Upper lobe of right lung (tissue), 1 donor: ENCODE data around the gene FBXO2. TPM values are rescaled to one million over a fixed set of nuclear protein-coding genes. Genes with fewer than 3 reads are reported as not detected.
A peak's percentile ranks its signal among the peaks of the same experiment; 100 is the strongest.

Experiments
- ATAC-seq: fragments of 200-7000 bp; cut with Tn5 transposase; one replicate; pipeline ENCODE4 v1.9.1; 2020; ENCODE audit warnings: mild to moderate bottlenecking, moderate library complexity
- DNase-seq: peaks from one replicate; pipeline ENCODE4 v3.0.0-alpha.2; 2020
- H3K27ac ChIP-seq: fragments of 200-600 bp; one replicate; pipeline ENCODE4 v1.8.0; 2022
- H3K27me3 ChIP-seq: fragments of 200-600 bp; one replicate; pipeline ENCODE4 v1.8.0; 2022; ENCODE audit warnings: mild to moderate bottlenecking
- H3K36me3 ChIP-seq: fragments of 200-600 bp; one replicate; pipeline ENCODE4 v1.8.0; 2022
- H3K4me1 ChIP-seq: fragments of 200-600 bp; one replicate; pipeline ENCODE4 v1.8.0; 2022
- H3K4me3 ChIP-seq: fragments of 200-600 bp; one replicate; pipeline ENCODE4 v1.8.0; 2022; ENCODE audit warnings: mild to moderate bottlenecking
- H3K9me3 ChIP-seq: fragments of 200-600 bp; one replicate; pipeline ENCODE4 v1.8.0; 2022
- CTCF ChIP-seq: fragments of 200-600 bp; IDR thresholded peaks from one replicate; pipeline ENCODE4 v1.8.0; 2022; ENCODE audit warnings: antibody characterized with exemption
- intact Hi-C: fragments of 100-400 bp; cut with DNase I; formaldehyde crosslinking; loops from one replicate; pipeline ENCODE4 v1.11.0; 2022
- total RNA-seq: library from RNA; stranded (reverse); fragmentation: NEBNext Ultra II Directional; extraction: Animal tissue kit (Norgen Biotek cat#: 25700); gene quantifications from one replicate; pipeline ENCODE4 v1.2.1, GENCODE V29; 2021
- donor health status: DM: no; HTN: yes; CAD: no; lungs with severe emphysema.

The FBXO2 gene
- total RNA-seq, 1 donor from 2014 or later: 11.2 TPM

DNA sequence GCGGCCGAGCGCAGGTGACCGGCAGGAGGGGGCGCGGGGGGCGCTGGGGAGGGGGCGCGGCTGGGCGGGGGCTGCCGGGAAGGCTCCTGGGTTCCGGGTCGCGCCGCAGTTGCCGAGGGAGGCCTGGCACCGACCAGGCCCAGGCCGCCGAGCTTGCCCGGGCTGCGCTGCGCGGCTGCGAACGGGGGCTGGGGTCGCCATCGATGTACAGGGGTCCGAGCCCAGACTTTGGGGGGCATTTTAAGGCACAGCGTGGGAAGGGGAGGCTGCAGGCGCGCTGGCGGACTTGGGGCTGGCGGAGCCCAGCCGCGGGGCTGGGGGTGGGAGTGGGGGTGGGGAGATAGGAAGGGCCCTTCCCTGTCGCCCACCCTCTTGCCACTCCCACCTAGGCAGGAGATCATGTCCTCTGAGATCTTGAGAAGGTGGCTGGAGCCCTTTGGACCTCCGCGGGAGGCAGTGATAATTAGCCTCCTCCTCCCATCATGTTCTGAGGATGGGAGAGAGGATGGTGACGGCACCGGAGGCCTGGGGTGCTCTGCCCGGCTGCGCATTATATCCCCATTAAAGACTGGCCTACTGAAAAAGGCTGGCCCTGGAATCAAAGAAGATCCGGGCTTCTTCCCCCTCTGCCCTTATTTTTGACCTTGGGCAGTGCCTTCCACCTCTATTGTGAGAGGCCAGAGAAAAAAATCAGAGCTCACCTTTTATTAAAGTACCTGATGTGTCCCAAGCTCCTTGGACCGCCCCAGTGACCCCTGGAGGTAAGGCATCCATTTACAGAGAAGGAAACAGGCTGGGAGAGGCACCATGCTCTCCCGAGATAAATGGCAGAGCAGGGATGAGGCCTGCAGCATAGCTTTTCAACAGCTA lies 945 bp upstream of the FBXO2 start:
- TF ChIP-seq CTCF: no peak
- no peak overlapping the region for H3K27ac ChIP-seq
- H3K9me3 ChIP-seq: no peaks in the 10 kb centered on the region
- peak overlapping the region; percentile 57 for H3K4me3 ChIP-seq
- peaks cover 16% of the 10 kb centered on the region for H3K4me1 ChIP-seq
- DNase-seq (no peak), ATAC-seq (no peak)
- peaks cover 12% of the 10 kb centered on the region for H3K36me3 ChIP-seq
- no peaks in the 10 kb centered on the region for H3K27me3 ChIP-seq
- intact Hi-C loops: loop anchor here (5.0 kb wide), 1 partner anchor 67 kb away; no protein-coding TSS in a partner anchor

- H3K36me3 ChIP-seq: peaks cover 12% of the 10 kb centered on the region
- H3K4me1 ChIP-seq: peaks cover 28% of the 10 kb centered on the region
- H3K4me3 ChIP-seq: peak overlapping the region; percentile 57
- intact Hi-C loops: loop anchor here (5.0 kb wide), 1 partner anchor 69 kb away; no protein-coding TSS in a partner anchor
- DNase-seq (no peak), ATAC-seq (no peak)
- H3K27me3 ChIP-seq: no peaks in the 10 kb centered on the region
- H3K27ac ChIP-seq: peak overlapping the region; percentile 42
- no peak for TF ChIP-seq CTCF
- H3K9me3 ChIP-seq: no peaks in the 10 kb centered on the region
Observed at GRCh38 chr1:11653861-11654136, 430 bp downstream of the FBXO2 start.

DNA sequence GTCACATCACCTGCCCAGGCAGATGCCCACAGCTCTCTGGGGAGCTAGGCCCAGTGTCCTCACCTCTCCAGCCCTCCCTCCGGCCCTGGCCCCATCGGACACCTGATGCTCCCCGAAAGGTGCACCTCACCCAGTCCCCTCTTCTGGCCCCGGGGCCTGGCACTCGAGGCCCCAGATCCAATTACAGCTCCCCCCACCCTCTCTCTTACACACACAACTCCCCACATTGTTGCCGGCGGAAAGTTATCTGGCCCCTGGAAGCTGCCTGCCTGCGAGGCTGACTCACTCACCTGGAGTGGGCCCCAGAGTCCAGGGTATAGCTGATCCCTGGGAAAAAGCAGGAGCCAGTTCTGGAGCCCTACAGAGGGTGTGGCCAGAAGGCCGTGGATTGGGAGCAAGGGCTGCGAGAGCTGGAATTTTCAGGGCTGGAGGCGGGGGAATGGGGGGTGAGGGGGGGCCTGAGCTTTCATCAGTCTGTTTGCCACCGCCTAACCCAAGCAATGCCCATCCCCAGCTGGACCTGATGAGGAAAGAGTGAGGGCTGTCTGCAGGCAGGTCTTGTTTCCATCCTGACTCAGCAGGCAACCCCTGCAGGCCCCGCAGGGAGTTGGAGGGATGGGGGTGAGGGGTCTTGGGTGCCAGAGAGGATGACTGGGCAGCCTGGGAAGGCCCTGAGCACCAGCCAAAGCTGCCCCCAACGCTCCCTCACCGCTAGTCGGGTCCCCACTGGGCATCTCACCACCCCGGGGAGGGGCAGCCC lies 948 bp downstream of the FBXO2 start:
- DNase-seq (no peak), ATAC-seq (no peak)
- intact Hi-C loops: loop anchor here (5.0 kb wide), 1 partner anchor 69 kb away; no protein-coding TSS in a partner anchor
- Histone ChIP-seq H3K27me3 (no peaks in the 10 kb centered on the region), H3K4me1 (peaks cover 31% of the 10 kb centered on the region), H3K36me3 (peaks cover 12% of the 10 kb centered on the region), H3K9me3 (no peaks in the 10 kb centered on the region), H3K27ac (no peak overlapping the region), H3K4me3 (no peak overlapping the region)
- TF ChIP-seq CTCF: no peak

DNA sequence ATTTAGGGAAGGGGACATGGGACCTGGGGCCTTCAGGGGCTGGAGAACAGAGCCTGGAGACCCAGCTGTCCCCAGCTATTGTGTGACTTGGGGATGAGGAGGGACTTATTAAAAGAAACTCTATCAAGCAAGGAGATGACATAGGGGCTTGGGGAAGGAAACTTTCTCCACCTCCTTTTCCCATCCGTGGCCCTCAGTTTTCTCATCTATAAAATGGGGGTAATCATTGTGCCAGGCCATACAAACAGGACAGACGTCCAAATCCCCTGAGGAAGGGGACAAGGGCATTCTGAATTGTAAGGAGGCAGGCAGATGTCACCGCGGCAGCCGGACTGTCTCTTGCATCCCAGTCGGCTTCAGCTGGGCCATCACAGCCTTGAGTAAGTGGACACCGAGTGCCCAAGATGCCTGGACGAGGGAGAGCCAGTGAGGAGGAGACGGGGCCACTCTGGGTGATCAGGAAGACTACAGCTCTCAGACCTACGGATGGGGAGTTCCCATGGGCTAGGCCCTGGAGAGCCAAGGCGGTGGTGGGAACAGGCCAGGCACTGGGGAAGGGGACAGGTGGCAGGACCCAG lies 1.9 kb downstream of the FBXO2 start:
- Histone ChIP-seq H3K9me3 (no peaks in the 10 kb centered on the region), H3K36me3 (peaks cover 8% of the 10 kb centered on the region), H3K27ac (no peak overlapping the region), H3K4me3 (no peak overlapping the region), H3K4me1 (peaks cover 31% of the 10 kb centered on the region), H3K27me3 (no peaks in the 10 kb centered on the region)
- DNase-seq (no peak), ATAC-seq (no peak)
- intact Hi-C loops: loop anchor here (5.0 kb wide), 1 partner anchor 70 kb away; no protein-coding TSS in a partner anchor
- TF ChIP-seq CTCF: no peak

GRCh38 chr1:11651017-11651416 lies 3.2 kb downstream of the FBXO2 start:
- intact Hi-C loops: loop anchor here (5.0 kb wide), 1 partner anchor 71 kb away; no protein-coding TSS in a partner anchor

More at GRCh38 chr1:11651017-11651416, 3.2 kb downstream of the FBXO2 start:
- ATAC-seq: no peak
- Histone ChIP-seq H3K36me3 (no peaks in the 10 kb centered on the region), H3K4me3 (peak overlapping the region; percentile 25), H3K4me1 (peaks cover 31% of the 10 kb centered on the region), H3K27ac (no peak overlapping the region), H3K27me3 (no peaks in the 10 kb centered on the region), H3K9me3 (no peaks in the 10 kb centered on the region)
- DNase-seq: no peak
- TF ChIP-seq CTCF: no peak
